ENCODE measurements around the gene COL25A1. TPM values are rescaled to one million over a fixed set of nuclear protein-coding genes. Genes with fewer than 3 reads are reported as not detected.

The COL25A1 gene
- polyA plus RNA-seq, 1 experiment: not detected

GRCh38 chr4:109254845-109255244 is 47.6 kb downstream of the COL25A1 start:
- TF ChIP-seq CTCF (IDR thresholded peaks at IDR 0.05; ENCODE audit: insufficient read depth, low read depth, low read length): no peak
- ChIA-PET POLR2A (no interaction called here), CTCF (no interaction called here)
- no peaks in the 10 kb centered on the region for H3K27me3 ChIP-seq (ENCODE audit: control insufficient read depth, insufficient read depth, low read length)
- H3K4me3 ChIP-seq (ENCODE audit: low read depth, low read length): no peak overlapping the region
- no peak for DNase-seq (ENCODE audit: low read depth)
- H3K36me3 ChIP-seq (ENCODE audit: control insufficient read depth, insufficient read depth, low read length): no peaks in the 10 kb centered on the region

GRCh38 chr4:109251396-109251795 is 51.1 kb downstream of the COL25A1 start:
- no peak overlapping the region for H3K4me3 ChIP-seq (ENCODE audit: low read depth, low read length)
- no peak for DNase-seq (ENCODE audit: low read depth)
- H3K36me3 ChIP-seq (ENCODE audit: control insufficient read depth, insufficient read depth, low read length): no peaks in the 10 kb centered on the region
- no peak for TF ChIP-seq CTCF (IDR thresholded peaks at IDR 0.05; ENCODE audit: insufficient read depth, low read depth, low read length)
- no peaks in the 10 kb centered on the region for H3K27me3 ChIP-seq (ENCODE audit: control insufficient read depth, insufficient read depth, low read length)
- CTCF ChIA-PET: no interaction called here
- POLR2A ChIA-PET: no interaction called here

DNA sequence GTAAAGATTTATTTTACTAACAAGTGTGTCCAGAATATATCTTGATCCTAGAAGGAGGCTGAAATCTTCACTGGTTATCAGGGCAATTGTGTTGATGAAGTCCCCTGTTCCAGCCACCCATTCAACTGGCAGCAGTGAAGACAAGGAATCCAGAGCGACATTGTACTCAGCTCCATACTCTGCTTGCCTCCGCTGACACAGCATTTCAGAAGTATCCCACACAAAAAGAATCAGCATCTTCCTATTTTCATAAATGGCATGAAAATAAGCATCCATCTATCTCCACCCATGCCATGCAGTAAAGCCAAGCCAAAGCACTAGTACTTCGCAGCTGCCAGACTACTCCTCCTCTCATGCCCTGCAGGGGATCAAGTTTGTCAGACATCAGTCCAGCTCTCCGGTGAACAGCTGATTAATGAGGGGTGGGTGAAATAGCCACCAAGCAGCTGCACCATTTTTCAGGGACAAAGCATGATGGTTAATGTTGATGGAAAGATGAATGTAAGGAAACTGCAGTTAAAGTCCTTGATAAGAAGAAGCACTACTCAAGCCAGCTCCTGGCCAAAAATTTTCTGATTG is 54.0 kb downstream of the COL25A1 start:
- no peak overlapping the region for H3K4me3 ChIP-seq (ENCODE audit: low read depth, low read length)
- no peak for DNase-seq (ENCODE audit: low read depth)
- ChIA-PET POLR2A (no interaction called here), CTCF (no interaction called here)
- no peaks in the 10 kb centered on the region for H3K27me3 ChIP-seq (ENCODE audit: control insufficient read depth, insufficient read depth, low read length)
- no peak for TF ChIP-seq CTCF (IDR thresholded peaks at IDR 0.05; ENCODE audit: insufficient read depth, low read depth, low read length)
- H3K36me3 ChIP-seq (ENCODE audit: control insufficient read depth, insufficient read depth, low read length): no peaks in the 10 kb centered on the region

GRCh38 chr4:109243871-109244270 is 58.6 kb downstream of the COL25A1 start:
- TF ChIP-seq CTCF (IDR thresholded peaks at IDR 0.05; ENCODE audit: insufficient read depth, low read depth, low read length): no peak
- ChIA-PET POLR2A (no interaction called here), CTCF (no interaction called here)
- DNase-seq (ENCODE audit: low read depth): no peak
- Histone ChIP-seq H3K4me3 (ENCODE audit: low read depth, low read length) (no peak overlapping the region), H3K27me3 (ENCODE audit: control insufficient read depth, insufficient read depth, low read length) (no peaks in the 10 kb centered on the region), H3K36me3 (ENCODE audit: control insufficient read depth, insufficient read depth, low read length) (no peaks in the 10 kb centered on the region)

DNA sequence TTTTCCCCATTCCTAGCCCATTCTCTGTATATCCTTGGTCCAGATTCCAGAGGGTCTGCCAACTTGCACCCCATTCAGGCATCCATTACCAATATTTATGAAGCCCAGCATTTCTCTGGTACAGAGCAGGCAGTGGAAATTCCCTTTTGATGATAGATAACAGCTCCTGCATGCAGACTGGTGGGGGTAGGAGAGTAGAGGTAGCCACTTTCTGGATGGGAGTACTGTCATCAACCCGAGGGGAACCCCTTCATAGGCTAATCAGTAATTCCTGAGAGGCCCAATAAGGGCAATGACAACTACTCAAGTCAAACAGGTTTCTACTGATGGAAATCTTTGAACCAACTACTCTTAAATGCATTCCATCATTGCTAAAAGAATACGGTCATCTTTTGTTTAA is 63.7 kb downstream of the COL25A1 start:
- no peak for TF ChIP-seq CTCF (IDR thresholded peaks at IDR 0.05; ENCODE audit: insufficient read depth, low read depth, low read length)
- no peak overlapping the region for H3K4me3 ChIP-seq (ENCODE audit: low read depth, low read length)
- H3K27me3 ChIP-seq (ENCODE audit: control insufficient read depth, insufficient read depth, low read length): no peaks in the 10 kb centered on the region
- CTCF ChIA-PET: no interaction called here
- POLR2A ChIA-PET: no interaction called here
- no peaks in the 10 kb centered on the region for H3K36me3 ChIP-seq (ENCODE audit: control insufficient read depth, insufficient read depth, low read length)
- DNase-seq (ENCODE audit: low read depth): no peak

Data from BJ (cell line).